Measurements from ENCODE around the gene MPST.

GRCh38 chr22:36988075-36988832 is 31.3 kb upstream of the MPST start:
- TF ChIP-seq CTCF (conservative IDR thresholded peaks at IDR 0.05 in 1 of 2, IDR thresholded peaks at IDR 0.05 in 1 of 2; ENCODE audit: low read depth in 1 of 2, low read length in 2 of 2) (no peak), EZH2 (IDR thresholded peaks at IDR 0.05; ENCODE audit: low read length, missing control alignments) (no peak)

Data from fibroblast of lung (primary cell).